GM21737 (cell line): ENCODE measurements around the gene WDR62.

ENCODE experiments used
- ATAC-seq: cut with Tn5 transposase; IDR thresholded peaks from one replicate; pipeline ENCODE4 v1.9.1; 2021; ENCODE audit warnings: mild to moderate bottlenecking, moderate library complexity; ENCODE audit not compliant: unreplicated experiment

The WDR62 gene

GRCh38 chr19:36073121-36073876 lies 18.6 kb downstream of the WDR62 start:
- ATAC-seq = no peak

- no peak for ATAC-seq
These were observed 24.8 kb downstream of the WDR62 start for GRCh38 chr19:36079389-36079945.

GRCh38 chr19:36081385-36081784 lies 26.7 kb downstream of the WDR62 start:
- ATAC-seq = no peak

- ATAC-seq = no peak
These were observed 27.2 kb downstream of the WDR62 start for GRCh38 chr19:36081894-36082293.

GRCh38 chr19:36082916-36083315 lies 28.2 kb downstream of the WDR62 start:
- no peak for ATAC-seq

- no peak for ATAC-seq
These were observed 29.7 kb downstream of the WDR62 start for GRCh38 chr19:36084231-36085009.

- no peak for ATAC-seq
These were observed 31.6 kb downstream of the WDR62 start for GRCh38 chr19:36086326-36086725.

GRCh38 chr19:36089847-36090246 lies 35.1 kb downstream of the WDR62 start:
- ATAC-seq = no peak

- no peak for ATAC-seq
These were observed 36.4 kb downstream of the WDR62 start for GRCh38 chr19:36090910-36091695.

- no peak for ATAC-seq
These were observed 37.9 kb downstream of the WDR62 start for GRCh38 chr19:36092566-36092965.

GRCh38 chr19:36093146-36093662 lies 38.5 kb downstream of the WDR62 start:
- no peak for ATAC-seq

- ATAC-seq = no peak
These were observed 39.0 kb downstream of the WDR62 start for GRCh38 chr19:36093687-36094086.

GRCh38 chr19:36097036-36097435 lies 42.3 kb downstream of the WDR62 start:
- no peak for ATAC-seq

GRCh38 chr19:36099166-36099785 lies 44.6 kb downstream of the WDR62 start:
- no peak for ATAC-seq

GRCh38 chr19:36100476-36100875 lies 45.8 kb downstream of the WDR62 start:
- ATAC-seq = no peak

- no peak for ATAC-seq
These were observed 47.0 kb downstream of the WDR62 start for GRCh38 chr19:36101550-36102327.

- ATAC-seq = no peak
These were observed 48.4 kb downstream of the WDR62 start for GRCh38 chr19:36103040-36103626.

- ATAC-seq = no peak
These were observed 49.3 kb downstream of the WDR62 start for GRCh38 chr19:36103842-36104552.

- ATAC-seq = no peak
These were observed 51.7 kb downstream of the WDR62 start for GRCh38 chr19:36106441-36106840.
